ENCODE data around the gene KCNJ4. TPM values are rescaled to one million over a fixed set of nuclear protein-coding genes. Genes with fewer than 3 reads are reported as not detected.
A peak's percentile ranks its signal among the peaks of the same experiment; 100 is the strongest.

The KCNJ4 gene
- polyA plus RNA-seq, 2 of the 4 experiments (the other 2 are of a cell fraction) = 0.12 TPM; not detected in 1

DNA sequence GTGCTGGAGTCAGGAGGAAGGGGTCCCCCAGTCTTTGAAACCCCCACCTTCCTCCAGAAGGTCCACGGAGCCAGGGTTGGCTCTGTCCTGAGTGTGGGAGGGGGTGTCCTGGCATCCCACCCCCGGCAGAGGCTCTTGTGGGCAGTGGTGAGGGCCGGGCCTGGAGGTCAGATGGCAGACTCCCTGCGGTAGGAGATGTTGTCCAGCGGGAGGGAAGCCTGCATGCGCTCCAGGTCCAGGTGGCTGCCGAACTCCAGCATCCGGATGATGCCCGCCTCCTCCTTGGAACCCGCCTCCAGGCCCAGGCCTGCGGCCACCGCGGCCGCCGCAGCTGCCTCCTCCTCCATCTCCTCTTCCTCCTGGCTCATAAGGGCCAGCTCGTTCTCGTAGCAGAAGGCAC, 28.4 kb downstream of the KCNJ4 start (continued):
- no peak for TF ChIP-seq ELK1 (IDR thresholded peaks at IDR 0.05; ENCODE audit: low read depth, low read length)

- POLR2A ChIA-PET = no interaction called here
- Histone ChIP-seq H3K9me3 (no peaks in the 10 kb centered on the region), H3K4me2 (no peak overlapping the region), H3K4me1 (no peaks in the 10 kb centered on the region), H3K27ac (no peak overlapping the region), H3K4me3 (no peak overlapping the region)
- DNase-seq (ENCODE audit: low read depth in 1 of 2, low spot score in 1 of 2) (no peak), FAIRE-seq (no peak), ATAC-seq (no peak; a peak in 1 of 6 replicates)
- TF ChIP-seq RFX5 (IDR thresholded peaks at IDR 0.05) (no peak), HEYL (CRISPR knock-in tag; IDR thresholded peaks at IDR 0.05) (no peak), NPAS2 (CRISPR knock-in tag; IDR thresholded peaks at IDR 0.05; ENCODE audit: borderline replicate concordance) (no peak), HDAC2 (IDR thresholded peaks at IDR 0.05) (no peak), MYC (IDR thresholded peaks at IDR 0.05; ENCODE audit: borderline replicate concordance, low read length) (no peak), CBX8 (IDR thresholded peaks at IDR 0.05) (no peak), EHMT2 (IDR thresholded peaks at IDR 0.05; ENCODE audit: low read depth) (no peak)
- WGBS (ENCODE audit: missing lambda C conversion rate) = 82% methylated on average over 7 of the region's 12 CpGs
- CTCF ChIA-PET = interaction anchor here (0.6 to 1.4 kb wide), 2 partner anchors 12 to 609 kb away, joined by 3 read pairs; no protein-coding TSS in a partner anchor
These were observed 30.4 kb downstream of the KCNJ4 start for GRCh38 chr22:38424525-38425080.

DNA sequence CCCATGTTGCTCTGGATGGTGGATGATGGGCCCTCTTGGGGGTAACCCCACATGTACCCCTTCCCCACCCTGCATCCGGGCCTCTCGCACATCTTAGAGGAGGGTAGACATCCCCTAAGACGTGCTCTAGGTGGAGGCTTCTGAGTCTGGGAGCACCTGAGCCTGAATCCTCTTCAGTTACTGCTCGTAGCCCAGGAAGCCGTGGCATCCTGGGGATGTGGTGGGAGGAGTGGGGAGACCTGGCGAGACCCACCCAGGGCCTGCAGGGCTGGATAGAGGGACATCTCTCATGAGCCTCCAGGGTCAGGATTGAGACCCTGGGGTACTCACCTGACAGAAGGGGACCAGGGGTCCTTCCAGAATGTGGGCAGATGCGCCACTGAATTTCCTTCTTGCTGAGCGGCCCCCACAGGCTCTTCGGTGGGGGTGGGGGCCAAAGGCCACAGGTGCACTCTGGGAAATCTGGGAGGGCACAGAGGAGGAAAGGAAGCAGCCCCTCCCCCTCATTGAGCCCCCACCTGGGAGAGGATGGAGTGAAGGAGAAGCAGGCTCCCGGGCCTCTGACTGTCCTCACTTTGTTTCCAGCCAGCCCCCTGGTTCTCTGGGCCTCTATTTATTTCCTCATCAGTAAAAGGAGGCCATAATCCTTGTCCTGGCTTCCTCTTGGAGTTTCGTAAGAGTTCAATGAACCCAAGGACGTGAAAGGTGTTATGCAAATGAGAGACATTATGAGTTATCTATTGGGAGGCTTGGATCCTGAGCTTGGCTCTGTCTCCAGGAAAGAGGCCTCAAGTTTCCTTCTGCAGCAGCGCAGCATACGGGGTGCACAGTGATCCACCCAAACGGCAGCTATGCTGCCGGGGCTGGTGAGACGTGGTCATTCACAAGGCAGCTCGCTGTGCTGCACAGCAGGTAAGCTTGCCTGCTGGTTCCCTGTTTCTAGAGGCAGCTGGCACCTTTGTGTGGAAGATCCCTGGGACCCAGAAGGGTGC, 31.2 kb downstream of the KCNJ4 start:
- no peak for TF ChIP-seq HOXB5 (CRISPR knock-in tag; IDR thresholded peaks at IDR 0.05)
- no peak for TF ChIP-seq HOXB13 (CRISPR knock-in tag; IDR thresholded peaks at IDR 0.05; ENCODE audit: low read depth)
- POLR2A ChIA-PET = interaction anchor here (1.4 kb wide), 1 partner anchor 25 kb away, joined by 4 read pairs; no protein-coding TSS in a partner anchor
- 90% methylated on average over 10 of the region's 18 CpGs for WGBS (ENCODE audit: missing lambda C conversion rate)
- Histone ChIP-seq H3K27ac (no peak overlapping the region), H3K4me3 (no peak overlapping the region), H3K4me1 (no peaks in the 10 kb centered on the region), H3K4me2 (no peak overlapping the region), H3K9me3 (no peaks in the 10 kb centered on the region)
- CTCF ChIA-PET = interaction anchor here (0.6 to 1.1 kb wide), 2 partner anchors 386 to 608 kb away, joined by 3 read pairs; no protein-coding TSS in a partner anchor
- ATAC-seq (no peak; a peak in 2 of 6 replicates), DNase-seq (ENCODE audit: low read depth in 1 of 2, low spot score in 1 of 2) (no peak), FAIRE-seq (no peak)

DNA sequence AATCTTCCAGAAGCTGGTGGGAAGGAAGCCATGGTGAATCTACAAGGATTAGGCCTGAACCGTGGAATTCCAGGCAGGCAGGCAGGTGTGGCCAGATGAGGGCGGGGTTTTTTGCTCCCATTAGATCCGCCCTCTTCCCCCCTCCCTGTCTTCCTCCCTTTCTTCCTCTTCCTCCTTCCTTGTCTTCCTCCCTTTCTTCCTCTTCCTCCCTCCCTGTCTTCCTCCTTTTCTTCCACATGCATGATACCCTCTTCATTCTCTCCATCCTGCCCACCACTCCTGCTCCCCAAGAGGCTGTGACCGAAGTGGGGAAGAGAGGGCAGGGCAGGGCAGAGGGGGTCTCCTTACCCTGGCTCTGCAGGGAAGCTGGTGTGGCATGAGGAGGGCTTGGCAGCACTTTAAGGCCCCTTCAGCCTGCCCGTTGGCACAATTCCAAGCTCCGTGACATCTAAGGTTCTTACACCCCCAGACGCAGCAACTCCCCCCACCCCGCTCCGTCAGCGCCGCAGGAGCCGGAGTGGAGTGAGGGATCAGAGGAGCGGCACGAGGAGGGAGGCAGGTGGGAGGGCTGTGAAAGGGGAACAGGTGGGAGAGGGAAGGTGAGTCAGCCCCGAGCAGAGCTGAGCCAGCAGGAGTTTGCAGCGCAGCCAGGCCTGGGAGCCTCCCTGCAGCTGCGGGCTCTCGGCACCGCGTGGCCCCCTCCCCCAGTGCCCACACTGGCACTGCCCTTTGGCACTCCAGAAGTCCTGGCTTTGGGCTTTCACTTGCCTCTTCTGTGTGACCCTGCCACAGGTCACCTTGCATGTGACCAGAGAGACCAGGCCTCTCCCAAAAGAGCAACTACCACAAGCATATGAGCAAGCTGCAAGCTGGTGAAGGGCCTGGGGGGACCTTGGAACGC, 32.1 kb downstream of the KCNJ4 start:
- ChIA-PET POLR2A (interaction anchor here (1.4 kb wide), 1 partner anchor 24 kb away, joined by 4 read pairs; no protein-coding TSS in a partner anchor), CTCF (interaction anchor here (1.1 kb wide), 2 partner anchors 97 to 385 kb away, joined by 3 read pairs; no protein-coding TSS in a partner anchor)
- H3K4me2 ChIP-seq = no peak overlapping the region
- no peak for TF ChIP-seq MYC (IDR thresholded peaks at IDR 0.05; ENCODE audit: borderline replicate concordance, low read length)
- TF ChIP-seq FOSL2 (IDR thresholded peaks at IDR 0.05) = no peak
- TF ChIP-seq FOSL2 (CRISPR knock-in tag; IDR thresholded peaks at IDR 0.05) = no peak
- no peak for TF ChIP-seq CBX2 (IDR thresholded peaks at IDR 0.05; ENCODE audit: borderline replicate concordance, low read depth)
- TF ChIP-seq ZSCAN20 (CRISPR knock-in tag; IDR thresholded peaks at IDR 0.05) = no peak
- no peak for TF ChIP-seq PHF8 (IDR thresholded peaks at IDR 0.05; ENCODE audit: borderline replicate concordance, low read depth)
- no peak for TF ChIP-seq ELK1 (IDR thresholded peaks at IDR 0.05; ENCODE audit: low read depth, low read length)
- no peak for TF ChIP-seq HEYL (CRISPR knock-in tag; IDR thresholded peaks at IDR 0.05)
- TF ChIP-seq RFX5 (IDR thresholded peaks at IDR 0.05) = no peak
- TF ChIP-seq KDM1A (IDR thresholded peaks at IDR 0.05; ENCODE audit: low read depth) = no peak
- TF ChIP-seq, protein P1, sequence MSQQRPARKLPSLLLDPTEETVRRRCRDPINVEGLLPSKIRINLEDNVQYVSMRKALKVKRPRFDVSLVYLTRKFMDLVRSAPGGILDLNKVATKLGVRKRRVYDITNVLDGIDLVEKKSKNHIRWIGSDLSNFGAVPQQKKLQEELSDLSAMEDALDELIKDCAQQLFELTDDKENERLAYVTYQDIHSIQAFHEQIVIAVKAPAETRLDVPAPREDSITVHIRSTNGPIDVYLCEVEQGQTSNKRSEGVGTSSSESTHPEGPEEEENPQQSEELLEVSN (IDR thresholded peaks at IDR 0.05; ENCODE audit: borderline replicate concordance, low read depth) = no peak
- no peak for TF ChIP-seq RNF2 (IDR thresholded peaks at IDR 0.05; ENCODE audit: borderline replicate concordance, low read depth)
- no peaks in the 10 kb centered on the region for H3K4me1 ChIP-seq
- H3K27ac ChIP-seq = no peak overlapping the region
- no peak overlapping the region for H3K4me3 ChIP-seq
- ATAC-seq (peak in 1 of 2 experiments; percentile 19; a peak in 2 of 6 replicates), DNase-seq (ENCODE audit: low read depth in 1 of 2, low spot score in 1 of 2) (no peak), FAIRE-seq (no peak)
- WGBS (ENCODE audit: missing lambda C conversion rate) = 82% methylated on average over 17 of the region's 21 CpGs
- H3K9me3 ChIP-seq = no peaks in the 10 kb centered on the region

Data from A549 (cell line).